Ureter (tissue), 1 donor: ENCODE data around the gene EP300. TPM values are rescaled to one million over a fixed set of nuclear protein-coding genes. Genes with fewer than 3 reads are reported as not detected.
"Not testable (repeated sequence)": the region's sequence is repeated elsewhere in the genome, so short reads cannot be mapped to it uniquely, and the experiment has no call there.

Experiments
- DNase-seq: peaks from one replicate; pipeline ENCODE4 v3.0.0-alpha.2; 2020; ENCODE audit warnings: low spot score
- total RNA-seq: library from RNA; stranded (reverse); gene quantifications from one replicate; pipeline ENCODE4 v1.2.4, GENCODE V29; 2023
- donor health status: DM: yes; HTN: yes; CAD: no.

EP300 gene
- total RNA-seq, 1 donor from 2014 or later, result 119 TPM

DNA sequence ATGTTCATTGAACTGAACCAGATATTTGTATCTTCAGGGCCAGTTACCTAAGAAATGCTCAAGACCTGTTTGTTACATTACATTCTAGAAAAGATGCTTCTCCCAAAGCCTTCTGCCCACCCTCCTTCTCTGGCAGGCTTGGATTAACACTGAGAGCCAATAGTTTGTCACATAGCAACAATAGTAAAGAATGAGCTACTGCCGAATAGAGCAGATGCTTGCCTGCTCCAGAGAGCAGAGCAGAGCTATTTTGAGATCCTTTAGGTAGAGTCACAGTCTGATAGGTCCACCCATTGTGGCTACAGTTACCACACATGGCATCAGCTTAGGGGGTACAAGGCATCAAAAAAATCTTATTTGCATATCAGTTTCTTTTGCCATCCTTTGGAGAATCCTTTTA is 13.5 kb upstream of the EP300 start:
- DNase-seq, result no peak

DNA sequence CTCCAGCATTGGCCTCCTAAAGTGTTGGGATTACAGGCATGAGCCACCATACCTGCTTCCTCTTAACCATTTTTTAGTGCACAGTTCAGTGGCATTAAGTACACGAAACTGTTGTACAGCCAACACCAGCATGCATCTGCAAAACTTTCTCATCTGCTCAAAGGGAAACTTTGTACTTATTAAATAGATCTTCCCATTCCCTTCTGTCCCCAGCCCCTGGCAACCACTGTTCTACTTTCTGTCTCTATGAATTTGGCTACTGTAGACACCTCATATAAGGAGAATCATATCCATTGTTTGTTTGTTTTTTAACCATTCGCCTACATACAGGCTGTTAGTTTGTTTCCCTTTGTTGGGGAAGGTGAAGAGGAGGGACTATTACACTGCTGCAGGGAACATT is 6.5 kb upstream of the EP300 start:
- no peak for DNase-seq

DNA sequence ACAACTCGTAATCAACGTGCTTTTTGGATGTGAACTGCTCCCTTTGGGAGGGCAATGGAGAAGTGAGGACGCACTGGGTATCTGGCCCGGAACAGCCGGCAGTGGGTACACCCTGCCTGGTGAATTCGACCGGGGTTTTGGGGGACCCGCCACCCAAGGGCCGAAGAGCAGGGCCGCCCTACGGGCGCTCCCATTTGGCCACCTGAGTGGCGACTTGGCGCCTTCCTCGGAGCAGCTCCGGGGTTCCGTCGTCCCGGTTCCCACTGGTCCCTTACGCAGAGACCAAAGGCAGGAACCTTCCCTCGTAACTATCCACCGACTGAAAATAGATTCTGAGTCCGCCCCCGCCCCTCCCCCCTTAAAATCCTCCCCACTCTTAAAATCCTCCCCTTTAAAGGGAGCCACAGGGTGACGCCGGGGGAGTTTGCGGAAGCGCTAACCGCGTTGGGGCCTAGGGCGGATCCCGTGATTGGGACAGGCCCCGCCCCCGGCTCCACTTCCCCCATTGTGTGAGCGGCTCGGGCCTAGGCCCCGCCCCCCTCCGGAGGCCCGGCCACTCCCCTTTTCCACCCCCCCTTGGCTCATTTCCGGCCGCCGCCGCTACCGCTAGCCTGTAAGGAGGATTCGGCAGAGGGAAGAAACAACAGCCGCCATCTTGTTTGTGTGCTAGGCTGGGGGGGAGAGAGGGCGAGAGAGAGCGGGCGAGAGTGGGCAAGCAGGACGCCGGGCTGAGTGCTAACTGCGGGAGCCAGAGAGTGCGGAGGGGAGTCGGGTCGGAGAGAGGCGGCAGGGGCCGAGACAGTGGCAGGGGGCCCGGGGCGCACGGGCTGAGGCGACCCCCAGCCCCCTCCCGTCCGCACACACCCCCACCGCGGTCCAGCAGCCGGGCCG is 1.0 kb upstream of the EP300 start:
- DNase-seq, result peak; percentile 99

DNA sequence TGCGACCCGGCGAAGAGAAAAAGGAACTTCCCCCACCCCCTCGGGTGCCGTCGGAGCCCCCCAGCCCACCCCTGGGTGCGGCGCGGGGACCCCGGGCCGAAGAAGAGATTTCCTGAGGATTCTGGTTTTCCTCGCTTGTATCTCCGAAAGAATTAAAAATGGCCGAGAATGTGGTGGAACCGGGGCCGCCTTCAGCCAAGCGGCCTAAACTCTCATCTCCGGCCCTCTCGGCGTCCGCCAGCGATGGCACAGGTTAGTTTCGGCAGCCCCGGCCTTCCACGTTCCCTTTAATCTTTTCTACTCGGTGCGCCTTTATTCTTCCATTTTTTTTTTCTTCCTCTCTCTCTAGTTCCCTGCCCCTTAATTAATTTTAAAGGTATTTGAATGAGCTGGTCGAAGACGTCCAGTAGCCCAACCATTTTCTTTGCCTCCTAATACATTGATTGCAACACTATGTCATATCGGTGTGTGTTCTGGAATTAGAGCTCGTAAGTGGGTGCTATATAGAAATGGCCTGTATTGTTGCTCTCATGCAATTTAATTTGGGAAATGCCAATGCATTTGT is 537 bp downstream of the EP300 start:
- no peak for DNase-seq

DNA sequence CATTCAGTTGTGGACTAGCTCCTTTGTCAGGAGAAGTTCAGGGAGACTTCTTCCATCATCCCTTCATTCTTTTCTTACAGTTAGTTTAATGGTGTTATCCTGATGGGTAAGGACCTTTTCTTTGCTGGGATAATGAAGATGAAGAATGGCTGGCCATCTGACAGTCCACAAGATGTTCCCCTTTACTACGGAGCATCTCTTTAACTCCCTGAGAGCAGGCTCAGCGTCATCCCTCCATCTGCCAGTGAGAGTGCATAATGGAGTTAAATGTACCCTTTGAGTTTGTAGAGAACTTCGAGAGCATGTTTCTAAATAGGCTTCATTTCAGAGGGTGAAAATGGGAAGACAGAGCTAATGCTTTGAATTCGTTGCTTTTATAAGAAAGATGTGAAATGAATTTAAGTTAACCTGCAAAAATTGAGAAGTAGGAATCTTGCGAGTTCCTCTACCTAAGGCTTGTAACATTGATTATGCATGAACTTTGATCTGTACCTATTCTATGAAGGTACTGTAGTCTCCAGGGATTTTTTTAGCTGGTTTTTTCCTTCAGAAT is 1.7 kb downstream of the EP300 start:
- DNase-seq, result no peak

DNA sequence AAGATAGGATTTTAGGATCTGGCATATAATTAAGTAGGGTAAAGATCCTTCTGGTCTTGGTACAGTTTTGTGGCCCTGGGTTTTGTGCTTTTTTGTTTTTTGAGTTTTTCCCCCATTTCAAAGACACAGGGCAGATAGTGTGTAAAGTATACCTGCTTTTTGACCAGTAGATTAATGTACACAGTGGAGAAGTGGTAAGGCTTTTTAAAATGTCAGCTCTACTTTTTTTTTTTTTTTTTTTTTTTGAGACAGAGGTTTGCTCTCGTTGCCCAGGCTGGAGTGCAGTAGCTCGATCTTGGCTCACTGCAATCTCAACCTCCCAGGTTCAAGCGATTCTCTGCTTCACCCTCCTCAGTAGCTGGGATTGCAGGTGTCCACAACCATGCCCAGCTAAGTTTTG is 4.0 kb downstream of the EP300 start:
- DNase-seq, result no peak

DNA sequence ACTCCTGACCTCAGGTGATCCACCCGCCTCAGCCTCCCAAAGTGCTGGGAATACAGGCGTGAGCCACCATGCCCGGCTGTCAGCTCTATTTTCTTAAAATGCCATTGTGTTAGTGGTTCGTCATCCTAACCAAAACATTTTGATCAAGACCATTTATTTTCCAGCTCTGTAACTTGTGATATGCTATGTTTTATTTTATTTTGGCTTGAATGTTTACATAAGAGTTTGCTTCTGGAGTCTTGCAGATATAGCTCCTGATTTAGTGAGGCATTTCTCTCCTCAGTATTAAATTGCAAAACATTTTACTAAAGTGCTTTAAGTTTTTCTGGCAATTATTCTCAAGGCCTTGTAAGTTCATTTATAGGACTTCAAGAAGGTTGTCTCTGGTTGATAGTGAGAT is 4.4 kb downstream of the EP300 start:
- DNase-seq, result no peak

DNA sequence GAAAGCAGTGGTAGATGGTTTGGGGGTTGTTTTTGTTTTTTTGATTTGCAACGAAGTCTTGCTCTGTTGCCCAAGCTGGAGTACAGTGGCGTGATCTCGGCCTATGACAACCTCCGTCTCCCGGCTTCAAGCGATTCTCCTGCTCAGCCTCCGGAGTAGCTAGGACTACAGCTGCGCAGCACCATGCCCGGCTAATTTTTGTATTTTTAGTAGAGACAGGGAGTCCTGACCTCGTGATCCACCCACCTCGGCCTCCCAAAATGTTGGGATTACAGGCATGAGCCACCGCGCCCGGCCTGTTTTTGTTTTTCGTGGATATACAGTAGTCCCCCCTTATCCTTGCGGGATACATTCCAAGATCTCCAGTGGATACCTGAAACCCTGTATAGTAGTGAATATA is 6.6 kb downstream of the EP300 start:
- no peak for DNase-seq

DNA sequence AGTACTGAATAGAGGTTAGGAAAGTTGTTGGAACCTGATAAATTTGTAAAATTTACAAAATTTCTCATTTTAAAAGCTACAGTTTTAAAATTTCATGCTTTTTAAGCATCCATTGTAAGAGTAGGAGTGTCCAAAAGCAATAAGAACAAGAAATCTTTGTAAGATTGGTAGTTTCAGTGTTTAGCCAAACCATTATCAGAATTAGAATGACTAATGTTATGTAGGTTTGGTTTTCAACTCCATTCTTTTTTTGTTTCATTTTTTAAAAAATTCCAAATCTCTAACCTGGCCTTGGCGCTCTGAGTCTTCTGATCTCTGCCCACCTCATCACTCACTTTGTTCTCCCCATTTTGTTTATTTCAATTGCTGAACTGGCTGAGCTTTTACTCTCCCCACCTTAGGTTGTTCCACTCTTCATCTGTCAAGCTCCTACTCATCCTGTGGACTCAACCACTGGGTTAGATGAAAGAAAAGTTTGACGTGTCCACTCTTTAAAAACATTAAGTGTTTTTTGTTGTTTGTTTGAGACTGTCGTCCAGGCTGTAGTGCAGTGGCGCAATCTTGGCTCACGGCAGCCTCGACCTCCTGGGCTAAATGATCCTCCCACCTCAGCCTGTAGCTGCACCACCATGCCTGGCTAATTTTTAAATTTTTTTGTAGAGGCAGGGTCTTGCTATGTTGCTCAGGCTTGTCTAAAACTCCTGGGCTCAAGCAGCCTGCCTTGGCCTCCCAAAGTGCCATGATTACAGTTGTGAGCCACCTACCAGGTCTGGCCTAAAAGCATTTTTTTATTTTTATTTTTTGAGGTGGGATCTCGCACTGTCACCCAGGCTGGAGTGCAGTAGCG is 14.0 kb downstream of the EP300 start:
- DNase-seq, result no peak

DNA sequence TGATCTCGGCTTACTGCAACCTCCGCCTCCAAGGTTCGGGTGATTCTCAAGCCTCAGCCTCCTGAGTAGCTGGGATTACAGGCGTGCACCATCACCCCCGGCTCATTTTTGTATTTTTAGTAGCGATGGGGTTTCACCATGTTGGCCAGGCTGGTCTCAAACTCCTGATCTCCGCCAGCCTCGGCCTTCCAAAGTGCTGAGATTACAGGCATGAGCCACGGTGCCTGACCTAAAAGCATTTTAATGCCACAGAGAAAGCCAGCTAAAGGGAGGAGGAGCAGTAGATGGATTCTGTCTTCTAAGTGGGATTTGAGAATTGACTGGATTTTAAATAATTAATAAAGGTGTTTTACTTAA is 14.6 kb downstream of the EP300 start:
- DNase-seq, result not testable (repeated sequence)

DNA sequence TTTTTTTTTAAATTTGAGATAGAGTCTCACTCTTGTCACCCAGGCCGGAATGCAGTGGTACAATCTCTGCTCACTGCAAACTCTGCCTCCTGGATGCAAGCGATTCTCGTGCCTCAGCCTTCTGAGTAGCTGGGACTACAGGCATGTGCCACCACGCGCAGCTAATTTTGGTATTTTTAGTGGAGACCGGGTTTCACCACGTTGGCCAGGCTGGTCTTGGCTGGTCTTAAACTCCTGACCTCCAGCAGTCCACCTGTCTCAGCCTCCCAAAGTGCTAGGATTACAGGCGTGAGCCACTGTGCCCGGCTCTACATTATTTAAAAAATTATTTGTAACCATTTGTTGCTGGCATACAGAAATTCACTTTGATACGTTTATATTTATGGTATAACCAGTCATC is 18.6 kb downstream of the EP300 start:
- DNase-seq, result no peak

DNA sequence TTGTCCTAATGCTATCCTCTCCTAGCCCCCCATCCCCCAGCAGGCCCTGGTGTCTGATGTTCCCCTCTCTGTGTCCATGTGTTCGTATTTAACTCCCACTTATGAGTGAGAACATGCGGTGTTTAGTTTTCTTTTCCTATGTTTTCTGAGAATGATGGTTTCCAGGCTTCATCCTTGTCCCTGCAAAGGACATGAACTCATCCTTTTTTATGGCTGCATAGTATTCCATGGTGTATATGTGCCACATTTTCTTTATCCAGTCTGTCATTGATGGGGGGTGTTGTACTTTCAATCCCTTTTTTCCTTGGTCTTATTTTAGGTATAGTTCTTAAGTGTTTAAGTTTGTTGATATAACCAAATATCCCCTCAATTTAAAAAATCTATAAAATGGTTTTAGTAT is 23.9 kb downstream of the EP300 start:
- DNase-seq, result no peak

DNA sequence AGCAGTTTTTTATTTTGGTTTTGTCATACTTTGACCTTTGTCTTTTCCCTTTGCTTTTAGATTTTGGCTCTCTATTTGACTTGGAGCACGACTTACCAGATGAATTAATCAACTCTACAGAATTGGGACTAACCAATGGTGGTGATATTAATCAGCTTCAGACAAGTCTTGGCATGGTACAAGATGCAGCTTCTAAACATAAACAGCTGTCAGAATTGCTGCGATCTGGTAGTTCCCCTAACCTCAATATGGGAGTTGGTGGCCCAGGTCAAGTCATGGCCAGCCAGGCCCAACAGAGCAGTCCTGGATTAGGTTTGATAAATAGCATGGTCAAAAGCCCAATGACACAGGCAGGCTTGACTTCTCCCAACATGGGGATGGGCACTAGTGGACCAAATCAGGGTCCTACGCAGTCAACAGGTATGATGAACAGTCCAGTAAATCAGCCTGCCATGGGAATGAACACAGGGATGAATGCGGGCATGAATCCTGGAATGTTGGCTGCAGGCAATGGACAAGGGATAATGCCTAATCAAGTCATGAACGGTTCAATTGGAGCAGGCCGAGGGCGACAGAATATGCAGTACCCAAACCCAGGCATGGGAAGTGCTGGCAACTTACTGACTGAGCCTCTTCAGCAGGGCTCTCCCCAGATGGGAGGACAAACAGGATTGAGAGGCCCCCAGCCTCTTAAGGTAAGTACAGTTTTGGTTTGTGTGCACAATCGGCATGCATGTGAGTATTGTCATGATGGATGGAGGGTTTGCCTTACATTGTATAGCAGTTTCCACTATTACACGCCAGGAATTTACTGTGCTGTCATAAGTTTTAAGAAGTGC is 25.0 kb downstream of the EP300 start:
- no peak for DNase-seq

DNA sequence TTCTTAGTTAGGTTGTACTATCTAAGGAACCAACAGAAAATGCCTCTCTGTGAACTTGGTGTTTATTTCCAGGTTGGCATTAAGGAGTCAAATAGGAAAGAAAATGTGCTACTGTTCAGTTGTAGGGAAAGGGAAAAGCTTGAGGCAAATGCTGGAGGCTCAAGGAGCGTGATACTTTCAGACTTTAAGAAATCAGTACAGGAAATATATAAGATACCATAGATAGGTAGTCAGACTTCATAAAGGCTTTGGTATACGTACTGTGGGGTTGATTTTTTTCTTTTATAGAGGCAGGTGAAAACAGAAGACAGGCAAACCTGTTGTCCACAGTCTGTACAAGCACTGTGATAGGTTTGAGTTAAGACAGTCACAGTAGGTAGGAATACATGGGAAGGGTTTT is 30.8 kb downstream of the EP300 start:
- DNase-seq, result no peak

DNA sequence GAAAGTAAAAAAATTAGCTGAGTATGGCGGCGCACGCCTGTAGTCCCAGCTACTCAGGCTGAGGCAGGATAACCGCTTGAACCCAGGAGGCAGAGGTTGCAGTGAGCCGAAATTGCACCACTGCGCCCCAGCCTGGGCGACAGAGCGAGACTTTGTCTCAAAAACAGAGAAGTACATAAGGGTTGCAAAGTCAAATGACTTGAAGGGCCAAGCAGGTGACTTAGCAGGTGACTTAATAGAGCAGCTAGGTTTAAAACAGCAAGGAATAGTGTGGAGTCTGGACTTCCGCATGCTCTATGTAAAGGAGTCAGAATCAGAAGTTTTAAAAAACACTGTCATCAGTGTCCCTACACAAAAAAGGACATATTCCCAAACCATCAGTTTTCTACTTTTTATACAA is 31.7 kb downstream of the EP300 start:
- DNase-seq, result no peak

DNA sequence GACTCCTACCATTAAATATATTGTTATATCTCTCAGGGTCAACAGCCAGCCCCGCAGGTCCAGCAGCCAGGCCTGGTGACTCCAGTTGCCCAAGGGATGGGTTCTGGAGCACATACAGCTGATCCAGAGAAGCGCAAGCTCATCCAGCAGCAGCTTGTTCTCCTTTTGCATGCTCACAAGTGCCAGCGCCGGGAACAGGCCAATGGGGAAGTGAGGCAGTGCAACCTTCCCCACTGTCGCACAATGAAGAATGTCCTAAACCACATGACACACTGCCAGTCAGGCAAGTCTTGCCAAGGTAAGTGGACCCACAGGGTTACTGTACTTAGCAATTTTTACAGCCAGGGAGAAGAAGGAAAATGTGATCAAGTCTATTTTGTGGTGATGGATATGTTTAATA is 35.1 kb downstream of the EP300 start:
- no peak for DNase-seq

DNA sequence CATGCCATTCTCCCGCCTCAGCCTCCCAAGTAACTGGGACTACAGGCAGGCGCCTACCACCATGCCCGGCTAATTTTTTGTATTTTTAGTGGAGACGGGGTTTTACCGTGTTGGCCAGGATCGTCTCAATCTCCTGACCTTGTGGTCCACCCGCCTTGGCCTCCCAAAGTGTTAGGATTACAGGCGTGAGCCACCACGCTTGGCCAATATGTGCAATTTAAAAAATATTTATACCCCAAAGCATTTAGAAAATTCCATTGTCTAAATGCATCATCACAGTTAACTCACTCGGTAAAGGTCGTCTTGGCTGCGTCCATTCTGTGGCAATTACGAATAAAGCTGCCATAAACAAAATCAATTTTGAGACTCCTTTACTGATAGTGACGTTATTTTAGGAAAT is 36.2 kb downstream of the EP300 start:
- DNase-seq, result no peak

DNA sequence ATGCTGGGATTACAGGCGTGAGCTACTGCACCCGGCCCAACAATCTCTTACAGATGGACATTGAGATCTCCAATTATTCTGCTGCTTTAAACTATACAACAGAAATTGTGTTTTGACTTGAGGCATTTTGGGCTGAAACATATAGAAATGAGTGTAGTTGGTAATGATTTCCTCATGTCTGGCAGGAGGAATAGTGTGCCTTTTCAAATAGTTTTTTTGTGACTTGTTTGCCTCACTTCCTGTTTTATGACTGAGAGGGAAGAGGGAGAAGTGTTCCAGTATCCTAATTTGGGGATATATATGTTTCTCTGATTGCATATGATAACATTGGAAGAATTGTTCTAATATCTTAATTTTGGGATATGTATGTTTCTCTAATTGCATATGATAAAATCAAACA is 40.2 kb downstream of the EP300 start:
- no peak for DNase-seq

DNA sequence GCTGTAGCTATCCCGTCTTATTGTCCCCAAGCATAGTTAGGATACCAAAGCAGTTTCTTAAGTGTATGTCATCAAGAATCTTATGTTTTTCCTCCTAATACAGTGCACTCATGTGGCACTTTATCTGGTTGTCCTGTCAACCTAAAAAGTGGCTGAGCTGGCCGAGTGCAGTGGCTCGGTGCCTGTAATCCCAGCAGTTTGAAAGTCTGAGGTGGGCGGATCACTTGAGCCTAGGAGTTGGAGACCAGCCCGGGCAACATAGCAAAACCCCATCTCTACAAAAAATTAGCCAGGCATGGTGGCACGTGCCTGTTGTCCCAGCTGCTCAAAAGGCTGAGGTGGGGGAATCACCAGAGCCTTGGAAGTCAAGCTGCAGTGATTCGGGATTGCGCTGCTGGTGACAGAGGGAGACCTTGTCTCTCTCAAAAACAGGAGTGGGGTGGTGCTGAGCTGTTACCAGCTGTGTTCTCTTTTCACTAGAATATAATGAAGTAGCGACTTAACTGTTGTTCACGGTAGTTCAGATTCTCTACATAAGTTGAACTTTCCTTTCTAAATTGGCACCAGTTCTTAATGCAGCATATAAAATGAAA is 48.1 kb downstream of the EP300 start:
- no peak for DNase-seq

DNA sequence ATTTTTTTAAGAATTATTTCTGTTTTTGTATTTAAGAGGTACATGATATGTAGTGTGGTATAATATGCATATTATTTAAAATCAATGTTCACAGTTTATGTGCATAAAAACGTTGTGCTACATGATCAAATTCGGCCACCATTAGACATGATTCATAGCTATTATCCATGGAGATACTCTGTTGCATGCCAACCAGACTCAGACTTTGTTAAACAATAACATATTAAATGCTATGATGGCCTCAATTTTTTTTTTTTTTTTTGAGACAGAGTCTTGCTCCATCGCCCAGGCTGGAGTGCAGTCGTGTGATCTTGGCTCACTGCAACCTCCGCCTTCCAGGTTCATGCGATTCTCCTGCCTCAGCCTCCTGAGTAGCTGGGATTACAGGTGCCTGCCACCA is 53.5 kb downstream of the EP300 start:
- DNase-seq, result not testable (repeated sequence)

DNA sequence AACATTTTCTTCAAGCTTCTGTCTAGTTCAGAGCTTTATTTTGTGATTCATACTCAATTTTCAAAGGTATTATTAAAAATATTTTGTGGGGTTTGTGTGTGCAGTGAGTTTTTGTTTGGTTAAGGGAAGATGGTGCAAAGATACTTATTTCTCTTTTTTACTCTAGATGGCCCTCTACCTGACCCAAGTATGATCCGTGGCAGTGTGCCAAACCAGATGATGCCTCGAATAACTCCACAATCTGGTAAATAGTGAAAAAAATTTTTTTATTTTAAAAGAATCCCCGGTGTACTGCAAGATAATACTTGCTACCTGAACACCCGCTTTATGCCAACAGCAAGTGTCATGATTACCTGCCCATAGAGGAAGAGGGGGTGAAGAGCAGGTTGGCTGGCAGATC is 54.2 kb downstream of the EP300 start:
- DNase-seq, result no peak
